HG03159 (cell line): ENCODE measurements around the gene LCN6.
A peak's percentile ranks its signal among the peaks of the same experiment; 100 is the strongest.
"Not testable (repeated sequence)": the region's sequence is repeated elsewhere in the genome, so short reads cannot be mapped to it uniquely, and the experiment has no call there.

Experiments
- ATAC-seq: cut with Tn5 transposase; IDR thresholded peaks from one replicate; pipeline ENCODE4 v1.9.1; 2021; ENCODE audit warnings: mild to moderate bottlenecking, moderate library complexity; ENCODE audit not compliant: unreplicated experiment

LCN6 gene

GRCh38 chr9:136712690-136713544 is 35.4 kb downstream of the LCN6 start:
- ATAC-seq, result no peak

- ATAC-seq, result no peak
Measured at GRCh38 chr9:136711751-136712689, 36.3 kb downstream of the LCN6 start, which contains the start of gene DIPK1B. Gene DIPK1B, plus strand, starts transcription at chr9:136712572. Its CDS starts 94 bp downstream, at chr9:136712666.

- not testable (repeated sequence) for ATAC-seq
Measured at GRCh38 chr9:136711219-136711648, 37.1 kb downstream of the LCN6 start.

DNA sequence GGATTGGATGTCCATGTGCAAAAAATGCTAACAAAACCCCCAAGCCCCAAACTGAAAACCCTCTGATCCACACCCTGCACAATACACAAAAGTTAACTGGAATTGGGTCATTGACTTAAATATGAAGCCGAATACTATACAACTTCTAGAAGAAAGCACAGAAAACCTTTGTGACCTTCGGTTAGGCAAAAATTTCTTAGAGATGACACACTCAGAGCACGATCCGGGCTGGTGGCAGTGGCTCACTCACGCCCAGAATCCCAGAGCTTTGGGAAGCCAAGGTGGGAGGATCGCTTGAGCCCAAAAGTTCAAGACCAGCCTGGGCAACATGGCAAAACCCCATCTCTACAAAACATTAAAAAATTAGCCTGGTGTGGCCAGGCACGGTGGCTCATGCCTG is 37.8 kb downstream of the LCN6 start:
- ATAC-seq, result no peak

- ATAC-seq, result no peak
Measured at GRCh38 chr9:136709454-136710109, 38.7 kb downstream of the LCN6 start.

- no peak for ATAC-seq
Measured at GRCh38 chr9:136707849-136708517, 40.3 kb downstream of the LCN6 start.

DNA sequence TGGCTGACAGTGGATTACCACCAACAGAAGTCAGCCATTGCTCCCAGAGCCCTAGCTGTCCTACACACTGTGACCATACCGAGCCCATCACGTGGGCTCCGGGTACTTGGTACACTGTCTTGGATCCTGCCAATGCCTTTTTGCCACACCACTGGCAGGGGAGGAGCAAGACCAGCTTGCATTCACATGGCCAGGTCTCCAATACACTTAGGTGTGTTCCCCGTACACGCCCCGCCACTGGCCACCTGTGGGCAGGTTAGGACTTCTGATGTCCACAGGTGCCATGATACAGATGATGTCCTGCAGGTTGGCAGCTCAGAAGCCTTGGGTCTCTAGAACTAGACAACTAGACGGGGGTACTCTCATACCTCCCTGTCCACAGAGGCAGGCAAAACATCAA is 41.3 kb downstream of the LCN6 start:
- ATAC-seq, result no peak

- no peak for ATAC-seq
Measured at GRCh38 chr9:136705564-136705963, 42.8 kb downstream of the LCN6 start.

DNA sequence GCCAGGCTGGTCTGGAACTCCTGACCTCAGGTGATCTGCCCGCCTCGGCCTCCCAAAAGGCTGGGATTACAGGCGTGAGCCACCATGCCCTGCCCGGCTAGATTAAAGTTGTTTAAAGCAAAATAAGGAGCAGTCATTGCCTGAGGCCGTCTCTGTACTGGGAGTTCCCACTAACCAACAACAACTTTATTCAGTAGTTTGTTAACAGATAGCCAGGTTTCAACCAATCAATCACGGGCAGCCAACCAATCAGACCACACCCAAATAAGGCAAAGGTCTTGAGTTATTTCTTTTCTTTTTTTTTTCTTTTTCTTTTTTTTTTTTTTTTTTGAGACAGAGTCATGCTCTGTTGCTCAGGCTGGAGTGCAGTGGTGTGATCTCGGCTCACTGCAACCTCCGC is 43.6 kb downstream of the LCN6 start:
- not testable (repeated sequence) for ATAC-seq

DNA sequence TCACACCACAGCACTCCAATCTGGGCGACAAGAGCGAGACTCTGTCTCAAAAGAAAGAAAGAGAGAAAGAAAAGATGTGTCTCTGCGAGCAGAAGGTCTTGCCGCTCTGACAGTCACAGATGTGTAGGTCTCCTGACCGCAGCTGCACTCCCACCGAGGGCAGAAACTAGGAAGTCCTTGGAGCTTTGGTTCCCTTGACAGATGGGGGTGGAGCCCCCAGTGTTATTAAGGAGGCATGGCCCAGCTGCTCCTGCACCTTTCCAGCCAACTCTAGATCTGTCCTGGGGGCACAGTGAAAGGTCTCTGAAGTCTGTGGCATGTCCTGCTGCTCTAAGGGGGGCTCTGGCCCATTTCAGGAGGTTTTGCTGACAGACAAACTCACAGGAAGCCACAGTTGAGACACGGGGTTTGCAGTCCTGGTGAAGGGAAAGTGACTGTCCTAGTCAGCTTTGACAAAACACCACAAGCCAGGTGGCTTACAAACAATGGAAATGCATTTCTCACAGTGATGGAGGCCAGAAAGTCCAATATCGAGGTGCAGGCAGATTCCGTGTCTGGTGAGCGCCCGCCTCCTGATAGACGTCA is 45.0 kb downstream of the LCN6 start:
- no peak for ATAC-seq

- peak; percentile 15 for ATAC-seq
Measured at GRCh38 chr9:136701668-136702053, 46.7 kb downstream of the LCN6 start.

GRCh38 chr9:136700959-136701667 is 47.2 kb downstream of the LCN6 start:
- ATAC-seq, result peak; percentile 73

- no peak for ATAC-seq
Measured at GRCh38 chr9:136700304-136700703, 48.0 kb downstream of the LCN6 start.

GRCh38 chr9:136698635-136699246 is 49.6 kb downstream of the LCN6 start:
- ATAC-seq, result no peak

GRCh38 chr9:136697821-136698526 is 50.4 kb downstream of the LCN6 start:
- no peak for ATAC-seq

DNA sequence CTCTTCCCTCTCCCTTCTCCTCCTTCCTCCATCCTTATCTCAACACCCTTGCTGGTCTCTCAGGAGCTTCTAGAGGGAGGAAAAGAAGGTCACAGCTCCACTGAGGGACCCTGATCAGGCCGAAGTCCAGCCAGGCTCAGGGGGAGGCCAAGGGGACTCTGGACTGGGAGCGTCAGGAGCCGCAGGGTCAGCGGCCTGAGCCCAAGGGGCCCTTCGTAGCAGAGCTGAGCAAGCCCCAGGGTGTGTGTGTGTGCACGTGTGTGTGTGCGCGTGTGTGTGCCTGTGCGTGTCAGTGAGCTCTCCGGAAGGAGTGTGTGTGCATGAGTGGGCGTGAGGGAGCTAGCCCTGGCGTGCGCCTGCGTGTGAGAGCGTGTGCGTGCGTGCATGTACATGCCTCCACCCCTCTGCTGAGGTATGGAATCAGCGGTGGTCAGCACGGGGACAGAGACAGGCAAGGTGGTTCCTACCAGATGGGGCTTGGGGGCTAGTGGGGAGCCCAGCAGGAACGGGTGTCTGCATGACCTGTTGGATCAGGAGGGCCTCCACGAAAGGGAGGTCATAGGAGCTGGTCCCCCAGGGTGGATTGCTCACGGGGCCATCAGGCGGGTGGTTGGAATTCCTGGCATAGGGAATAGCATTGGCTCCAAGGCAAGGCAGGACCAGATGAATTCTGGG is 51.0 kb downstream of the LCN6 start:
- ATAC-seq, result no peak

DNA sequence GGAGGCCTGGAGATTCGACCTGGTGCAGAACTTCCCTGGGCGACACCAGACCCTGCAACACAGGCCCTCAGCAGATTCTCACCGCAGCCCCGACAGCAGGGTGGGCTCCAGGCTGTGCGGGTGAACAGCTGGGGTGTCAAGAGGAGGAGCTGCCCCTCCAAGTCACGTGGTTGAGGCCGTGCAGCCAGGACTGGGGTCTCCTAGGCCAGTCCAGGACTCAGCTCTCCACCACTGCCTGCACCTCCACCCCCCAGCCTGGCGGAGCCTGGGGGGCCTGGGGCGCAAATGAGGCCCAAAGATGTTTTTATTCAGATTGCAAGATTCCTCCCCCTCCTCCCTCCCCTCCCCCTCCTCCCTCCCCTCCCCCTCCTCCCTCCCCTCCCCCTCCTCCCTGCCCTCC is 51.8 kb downstream of the LCN6 start:
- no peak for ATAC-seq

DNA sequence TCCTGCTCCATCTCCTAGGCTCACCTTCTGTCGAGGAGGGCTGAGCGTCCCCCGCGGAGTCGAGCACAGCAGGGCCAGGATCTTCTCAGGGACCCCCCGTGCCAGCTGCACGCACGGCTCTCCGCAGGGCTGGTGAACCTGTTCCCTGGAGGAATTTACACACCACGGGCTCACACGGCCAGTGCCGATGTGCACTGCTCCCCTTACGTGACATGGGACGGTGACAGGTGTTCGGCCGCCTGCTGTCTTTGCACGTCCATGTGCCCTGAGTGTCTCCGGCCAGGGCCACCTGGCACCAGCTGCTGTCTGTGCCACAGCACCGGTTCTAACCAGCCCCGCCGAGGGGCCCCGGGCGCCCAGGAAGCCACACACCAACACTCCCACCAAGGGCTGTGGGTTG is 52.4 kb downstream of the LCN6 start:
- ATAC-seq, result no peak
